Stimulated activated CD4-positive, alpha-beta T cell treated with anti-CD3 and anti-CD28 coated beads, Interleukin-1b, Interleukin-23, amount 100 ng/mL, for 4 hours (primary cell): ENCODE data around the gene HSD11B1L.
A peak's percentile ranks its signal among the peaks of the same experiment; 100 is the strongest.
"Not testable (repeated sequence)": the region's sequence is repeated elsewhere in the genome, so short reads cannot be mapped to it uniquely, and the experiment has no call there.

ENCODE experiments used
- DNase-seq, 2 donors: peaks; one replicate each; pipeline ENCODE4 v3.0.0-alpha.2; 2020; ENCODE audit warnings: low read depth in 2 of 2

The HSD11B1L gene

DNA sequence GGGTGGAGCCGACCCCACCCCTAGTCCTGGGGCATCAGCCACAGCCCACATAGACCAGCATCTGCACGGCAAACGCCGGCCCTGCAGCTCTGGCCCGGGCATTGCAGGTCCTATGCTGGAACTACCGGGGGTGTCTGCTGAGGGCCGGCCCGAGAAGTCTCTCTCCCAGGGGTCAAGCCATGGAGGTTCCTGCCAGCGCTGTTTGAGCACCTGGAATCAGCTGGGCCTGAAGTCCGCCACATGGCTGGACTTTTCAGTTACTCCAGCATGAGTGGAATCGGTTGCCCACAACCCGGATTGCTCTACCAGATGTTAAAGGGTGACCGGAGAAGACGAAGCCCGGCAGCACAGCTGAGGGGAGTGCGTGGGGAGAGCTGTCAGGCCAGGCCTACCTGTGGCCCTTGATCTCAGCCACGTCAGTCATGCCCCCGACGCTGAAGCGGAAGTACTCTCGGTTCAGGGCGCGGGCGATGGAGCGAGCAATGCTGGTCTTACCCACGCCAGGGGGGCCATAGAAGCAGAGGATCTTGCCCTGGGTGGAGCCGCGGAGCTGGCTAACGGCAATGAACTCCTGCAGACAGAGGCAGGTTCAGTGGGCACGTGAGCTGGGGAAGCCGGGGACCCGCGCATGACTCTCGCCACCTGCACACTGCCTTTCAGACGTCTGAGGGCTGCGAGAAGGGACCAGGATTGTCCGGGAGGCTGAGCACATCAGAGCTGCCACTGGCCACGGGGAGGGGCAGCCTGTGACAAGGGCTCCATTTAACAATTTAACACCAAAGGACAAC lies 18.0 kb downstream of the HSD11B1L start:
- DNase-seq, result no peak

DNA sequence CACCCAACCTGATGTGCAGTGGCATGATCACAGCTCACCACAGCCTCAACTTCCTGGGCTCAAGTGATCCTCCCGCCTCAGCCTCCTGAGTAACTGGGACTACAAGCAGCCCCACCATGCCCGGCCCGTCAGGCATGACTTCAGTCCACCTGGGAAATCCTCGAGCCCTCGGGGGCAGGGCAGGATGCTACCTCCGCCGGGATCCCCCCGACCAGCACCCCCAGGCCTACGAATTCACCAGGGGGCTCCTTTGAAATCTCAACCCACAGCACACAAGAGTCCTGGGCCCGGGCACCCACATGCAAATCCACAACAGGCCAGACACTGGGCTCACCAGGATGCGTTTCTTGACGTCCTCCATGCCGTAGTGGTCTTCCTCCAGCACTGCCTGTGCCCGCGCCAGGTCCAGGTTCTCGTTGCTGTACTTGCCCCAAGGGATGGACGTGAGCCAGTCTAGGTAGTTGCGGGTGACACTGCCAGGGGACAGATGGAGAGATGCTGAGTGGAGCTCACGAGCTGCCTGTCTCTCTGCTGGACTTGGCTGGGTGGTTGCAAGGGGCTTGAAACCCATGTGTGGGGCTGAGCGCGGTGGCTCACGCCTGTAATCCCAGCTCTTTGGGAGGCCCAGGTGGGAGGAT lies 19.7 kb downstream of the HSD11B1L start:
- no peak for DNase-seq

DNA sequence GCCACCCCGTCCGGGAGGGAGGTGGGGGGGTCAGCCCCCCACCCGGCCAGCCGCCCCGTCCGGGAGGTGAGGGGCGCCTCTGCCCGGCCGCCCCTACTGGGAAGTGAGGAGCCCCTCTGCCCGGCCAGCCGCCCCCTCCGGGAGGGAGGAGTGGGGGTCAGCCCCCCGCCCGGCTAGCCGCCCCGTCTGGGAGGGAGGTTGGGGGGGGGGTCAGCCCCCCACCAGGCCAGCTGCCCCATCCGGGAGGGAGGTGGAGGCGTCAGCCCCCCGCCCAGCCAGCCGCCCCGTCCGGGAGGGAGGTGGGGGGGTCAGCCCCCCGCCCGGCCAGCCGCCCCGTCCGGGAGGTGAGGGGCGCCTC lies 21.2 kb downstream of the HSD11B1L start:
- not testable (repeated sequence) for DNase-seq

DNA sequence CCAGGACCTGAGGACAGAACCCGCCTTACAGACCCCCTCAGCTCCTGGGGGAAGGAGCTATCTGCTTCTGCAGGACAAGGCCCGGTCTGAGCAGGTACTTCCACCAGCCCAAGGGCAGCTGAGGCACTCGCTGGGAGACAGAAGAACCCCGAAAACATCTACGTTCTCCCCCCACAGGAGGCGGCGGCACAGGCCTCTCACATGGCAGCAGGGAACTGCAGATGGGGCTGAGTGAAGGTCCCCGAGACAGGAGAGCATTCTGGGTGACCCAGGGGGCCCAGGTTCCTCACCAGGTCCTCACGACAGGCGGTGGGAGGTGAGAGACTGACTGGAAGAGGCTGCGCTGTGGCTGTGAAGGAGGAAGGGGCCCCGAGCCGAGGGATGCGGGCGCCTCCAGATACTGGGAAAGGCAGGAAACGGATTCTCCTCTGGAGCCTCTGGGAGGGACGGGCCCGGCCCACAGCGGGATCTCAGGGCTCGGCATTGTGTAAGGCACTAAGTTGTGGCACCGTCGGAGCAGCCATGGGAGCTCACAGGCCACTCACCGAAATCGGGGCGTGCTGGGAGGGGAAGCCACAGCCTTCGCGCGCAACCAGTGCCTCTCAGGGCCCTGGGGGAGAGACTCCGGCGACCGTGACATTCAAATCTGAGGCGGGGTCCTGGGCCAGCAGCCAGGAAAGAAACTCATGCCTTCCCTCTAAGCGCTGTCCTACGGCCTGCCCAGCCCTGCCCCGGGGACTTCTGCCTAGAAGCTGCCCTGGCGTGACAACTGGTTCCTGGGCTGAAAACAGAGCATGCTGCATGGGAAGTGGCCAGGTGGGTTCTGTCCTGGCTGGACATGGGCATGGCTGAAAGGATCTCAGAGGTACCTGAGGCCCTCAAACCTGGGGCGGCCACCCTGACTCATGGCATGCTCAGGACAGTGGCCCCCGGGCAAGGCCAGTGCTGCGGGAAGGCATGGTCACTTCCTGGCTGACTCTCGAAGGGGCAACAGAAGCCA lies 23.3 kb downstream of the HSD11B1L start:
- DNase-seq, result no peak

DNA sequence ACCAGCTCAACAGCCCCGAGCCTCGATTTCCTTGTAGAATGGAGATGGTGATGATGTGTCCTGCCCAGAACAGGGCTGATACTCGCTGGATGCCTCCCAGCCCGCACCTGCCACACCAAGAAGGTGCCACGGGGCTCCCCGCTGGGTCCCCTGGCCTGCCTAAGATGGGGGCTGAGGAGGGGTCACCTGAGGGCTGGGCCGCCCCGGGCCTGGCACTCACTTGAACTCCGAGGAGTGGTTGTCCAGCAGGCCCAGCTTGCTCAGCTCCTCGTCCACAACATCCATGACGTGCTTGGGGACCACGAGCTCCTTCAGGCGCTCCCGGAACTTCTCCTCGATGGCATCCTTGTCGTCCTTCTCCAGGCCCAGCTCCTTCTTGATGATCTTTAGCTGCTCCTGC lies 24.7 kb downstream of the HSD11B1L start:
- DNase-seq, result no peak

DNA sequence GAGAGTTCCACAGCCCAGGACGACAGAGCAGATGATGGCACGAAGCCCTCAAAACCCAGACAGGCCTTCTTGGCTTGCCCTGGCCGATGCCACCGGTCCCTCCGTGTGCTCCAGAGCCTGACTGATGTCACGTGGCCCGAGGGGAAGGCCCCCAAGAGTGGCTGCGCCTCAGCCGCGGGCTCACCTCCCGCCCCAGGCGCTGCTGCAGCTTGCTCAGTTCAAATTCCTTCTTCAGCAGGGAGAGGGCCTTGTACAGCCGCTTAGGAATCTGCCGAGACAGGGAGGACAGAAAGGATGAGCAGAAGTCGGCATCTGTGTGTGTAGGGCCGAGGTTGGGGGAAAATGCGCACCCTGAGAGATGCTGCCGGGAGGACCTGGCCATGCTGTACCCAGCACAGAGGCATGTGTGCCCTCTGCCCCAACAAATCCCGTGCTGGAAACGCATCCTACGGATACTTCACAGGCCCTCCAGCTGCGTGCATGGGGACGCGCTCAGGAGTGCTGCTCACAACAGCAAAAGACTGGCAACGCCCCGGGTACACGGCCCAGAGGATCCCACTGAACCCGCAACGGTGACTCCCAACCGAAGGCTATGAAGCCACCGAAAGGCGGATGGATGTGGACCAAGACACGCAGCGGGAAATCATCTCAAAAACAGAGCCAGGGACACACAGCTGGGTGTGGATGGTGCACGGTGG lies 26.2 kb downstream of the HSD11B1L start:
- no peak for DNase-seq

DNA sequence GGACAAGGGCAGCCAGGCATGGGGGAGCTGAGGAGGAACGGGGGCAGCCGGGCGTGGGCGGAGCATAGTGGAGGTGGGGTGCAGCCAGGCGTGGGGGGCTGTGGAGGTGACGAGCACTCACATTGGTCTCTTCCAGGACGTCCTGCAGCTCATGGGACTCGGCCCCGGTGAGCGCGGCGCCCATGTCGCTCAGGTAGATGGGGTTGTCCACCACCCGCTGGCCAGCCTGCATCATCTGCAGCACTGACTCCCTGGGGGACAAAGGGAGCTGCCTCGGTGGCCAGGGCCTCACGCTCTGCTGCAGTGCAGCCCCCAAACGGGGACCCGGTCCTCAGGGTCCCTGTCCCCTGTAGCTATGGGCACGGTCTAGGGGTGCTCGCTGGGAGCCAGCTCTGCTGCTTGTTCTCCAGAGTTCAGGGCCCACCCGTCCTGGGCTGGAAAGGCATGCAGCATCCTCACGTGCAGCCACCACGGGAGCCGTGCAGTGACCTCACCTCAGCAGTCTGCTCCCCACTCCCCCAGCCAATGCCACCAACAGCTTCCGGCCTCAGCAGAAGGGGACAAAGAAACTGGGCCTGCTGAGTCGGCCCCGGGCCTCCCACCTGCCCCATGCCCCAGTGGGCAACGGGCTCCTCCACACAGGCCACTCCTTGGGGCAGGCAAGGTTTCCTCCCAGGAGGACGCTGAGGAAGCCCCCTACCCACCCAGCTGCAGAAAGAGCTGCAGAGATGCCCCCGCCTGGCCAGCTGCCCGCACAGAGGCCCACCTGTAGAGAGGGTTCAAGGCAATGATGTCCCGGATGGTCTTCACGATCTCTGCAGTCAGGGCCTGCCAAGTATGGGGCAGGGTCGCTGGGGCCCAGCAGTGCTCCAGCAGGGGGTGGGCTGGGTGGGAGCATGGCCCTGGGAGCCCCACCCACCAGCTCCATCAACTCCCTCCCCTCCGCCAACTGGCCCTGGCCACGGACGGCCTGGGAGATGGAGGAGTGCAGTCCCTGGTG lies 27.0 kb downstream of the HSD11B1L start:
- no peak for DNase-seq

DNA sequence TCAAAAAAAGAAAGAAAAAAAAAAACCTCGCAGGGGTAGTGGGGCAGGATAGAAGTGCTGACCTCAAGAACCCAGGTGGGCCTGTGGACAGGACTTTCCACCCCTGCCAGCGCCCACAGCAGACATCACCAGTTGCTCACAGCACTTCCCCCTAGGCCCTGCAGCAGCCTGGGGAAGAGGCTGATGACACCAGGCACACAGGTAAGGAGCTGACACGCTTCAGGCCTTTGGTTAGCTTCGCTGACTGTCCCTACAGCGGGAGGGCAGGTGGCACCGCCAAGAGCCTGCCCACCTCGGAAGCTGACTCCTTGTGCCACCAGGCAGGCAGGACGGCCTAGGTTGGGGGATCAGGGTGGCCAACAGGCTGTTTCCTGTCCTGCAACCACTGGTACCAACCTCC lies 30.2 kb downstream of the HSD11B1L start:
- no peak for DNase-seq

DNA sequence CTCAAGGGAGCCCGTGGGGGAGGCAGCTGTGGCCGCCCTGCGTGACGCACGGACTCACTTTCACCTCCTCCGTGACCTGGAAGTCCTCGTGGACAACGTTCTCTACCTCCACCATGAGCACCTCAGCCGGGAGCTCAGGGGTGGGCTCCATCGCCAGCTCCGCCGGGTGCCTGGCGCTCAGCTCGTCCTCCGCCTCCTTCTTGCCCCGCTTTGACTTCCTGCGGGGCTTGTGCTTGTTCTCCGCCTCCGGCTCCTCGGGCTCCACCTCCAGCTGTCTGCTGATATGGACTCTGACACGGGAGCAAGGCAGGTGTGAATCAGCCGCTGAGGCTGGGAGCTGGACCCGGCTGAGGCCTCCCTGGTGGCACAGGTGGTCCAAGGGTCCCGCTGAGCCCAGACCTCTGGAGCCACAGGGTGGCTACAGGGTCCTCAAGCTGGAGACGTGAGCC lies 30.9 kb downstream of the HSD11B1L start:
- DNase-seq, result no peak

DNA sequence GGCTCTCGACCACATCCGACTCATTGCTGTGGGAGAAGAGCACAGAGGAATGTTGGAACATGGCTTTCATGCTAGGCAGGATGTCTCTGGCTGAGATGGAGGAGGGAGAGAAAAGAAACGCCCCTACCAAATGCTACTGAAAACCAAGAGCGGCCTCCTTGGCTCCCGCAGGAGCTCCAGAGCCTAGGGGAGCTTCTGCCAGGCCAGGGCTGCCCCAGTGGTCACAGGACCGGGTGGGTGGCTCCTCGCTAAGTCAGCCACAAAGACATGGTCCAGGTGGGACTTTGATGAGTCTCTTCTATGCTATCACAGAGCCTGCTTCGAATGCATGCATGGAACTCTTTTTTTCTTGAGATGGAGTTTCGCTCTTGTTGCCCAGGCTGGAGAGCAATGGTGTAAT lies 32.4 kb downstream of the HSD11B1L start:
- no peak for DNase-seq

DNA sequence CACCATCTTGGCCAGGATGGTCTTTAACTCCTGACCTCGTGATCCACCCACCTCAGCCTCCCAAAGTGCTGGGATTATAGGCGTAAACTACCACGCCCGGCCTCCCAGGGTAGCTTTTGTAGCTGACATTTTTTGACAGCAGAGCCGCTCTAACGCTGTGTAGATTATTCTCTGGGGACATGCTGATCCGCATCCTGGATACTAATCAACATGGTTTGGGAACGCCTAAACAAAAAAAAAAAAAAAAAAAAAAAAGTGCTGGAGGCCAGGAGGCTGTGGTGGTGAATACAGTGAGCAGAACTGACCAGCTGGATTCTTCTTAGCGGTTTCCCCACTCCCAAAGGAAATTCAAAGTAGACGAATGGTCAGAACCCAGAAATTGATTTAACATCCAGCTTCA lies 34.0 kb downstream of the HSD11B1L start:
- DNase-seq, result no peak

DNA sequence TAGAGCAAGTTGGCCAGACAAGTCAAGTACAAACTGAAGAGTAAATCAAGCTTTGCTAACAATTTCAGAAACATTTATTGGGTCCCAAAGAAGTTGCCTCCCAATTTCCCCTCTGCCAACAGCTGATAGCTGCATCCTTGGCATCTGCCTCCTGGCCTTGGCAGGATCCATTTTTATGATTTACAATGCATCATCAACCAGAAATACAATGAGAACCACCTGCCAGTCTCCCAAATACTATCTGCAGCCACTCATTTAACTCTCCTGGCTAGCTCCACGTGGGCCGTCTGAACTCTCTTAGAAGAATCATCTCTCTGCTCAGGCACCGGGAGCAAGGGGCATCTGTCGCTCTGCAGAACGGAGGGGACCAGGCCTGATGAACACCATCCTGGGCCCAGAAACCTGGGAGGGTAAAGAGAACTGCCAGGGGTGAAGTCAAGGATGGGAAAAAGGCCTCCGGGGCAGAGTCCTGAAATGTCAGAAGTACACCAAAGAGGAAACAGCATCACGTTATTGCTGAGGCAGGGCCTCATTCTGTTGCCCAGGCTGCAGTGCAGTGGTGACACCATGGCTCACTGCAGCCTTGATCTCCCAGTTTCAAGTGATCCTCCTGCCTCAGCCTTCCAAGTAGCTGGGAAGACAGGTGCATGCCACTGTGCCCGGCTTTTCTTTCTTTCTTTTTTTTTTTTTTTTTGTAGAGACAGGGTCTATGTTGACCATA lies 36.5 kb downstream of the HSD11B1L start:
- DNase-seq, result no peak

DNA sequence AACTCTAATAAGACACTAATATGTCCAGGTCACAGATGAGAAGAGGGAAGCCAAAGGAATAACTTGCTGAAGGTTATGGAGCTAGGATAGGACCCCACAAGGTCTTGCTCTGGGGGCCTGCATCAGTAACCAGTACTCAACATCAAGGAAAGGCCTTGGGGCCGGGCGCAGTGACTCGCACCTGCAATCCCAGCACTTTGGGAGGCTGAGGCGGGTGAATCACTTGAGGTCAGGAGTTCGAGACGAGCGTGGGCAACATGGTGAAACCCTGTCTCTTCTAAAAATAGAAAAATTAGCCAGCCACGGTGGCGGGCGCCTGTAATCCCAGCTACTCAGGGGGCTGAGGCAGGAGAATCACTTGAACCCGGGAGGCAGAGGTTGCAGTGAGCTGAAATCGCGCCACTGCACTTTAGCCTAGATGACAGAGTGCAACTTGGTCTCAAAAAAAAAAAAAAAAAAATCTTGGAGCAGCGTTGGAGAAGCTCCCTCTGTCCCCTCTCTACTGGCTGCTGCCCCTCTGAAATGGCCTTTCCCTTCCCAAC lies 37.3 kb downstream of the HSD11B1L start:
- DNase-seq, result peak in 1 of 2 donors; percentile 40

DNA sequence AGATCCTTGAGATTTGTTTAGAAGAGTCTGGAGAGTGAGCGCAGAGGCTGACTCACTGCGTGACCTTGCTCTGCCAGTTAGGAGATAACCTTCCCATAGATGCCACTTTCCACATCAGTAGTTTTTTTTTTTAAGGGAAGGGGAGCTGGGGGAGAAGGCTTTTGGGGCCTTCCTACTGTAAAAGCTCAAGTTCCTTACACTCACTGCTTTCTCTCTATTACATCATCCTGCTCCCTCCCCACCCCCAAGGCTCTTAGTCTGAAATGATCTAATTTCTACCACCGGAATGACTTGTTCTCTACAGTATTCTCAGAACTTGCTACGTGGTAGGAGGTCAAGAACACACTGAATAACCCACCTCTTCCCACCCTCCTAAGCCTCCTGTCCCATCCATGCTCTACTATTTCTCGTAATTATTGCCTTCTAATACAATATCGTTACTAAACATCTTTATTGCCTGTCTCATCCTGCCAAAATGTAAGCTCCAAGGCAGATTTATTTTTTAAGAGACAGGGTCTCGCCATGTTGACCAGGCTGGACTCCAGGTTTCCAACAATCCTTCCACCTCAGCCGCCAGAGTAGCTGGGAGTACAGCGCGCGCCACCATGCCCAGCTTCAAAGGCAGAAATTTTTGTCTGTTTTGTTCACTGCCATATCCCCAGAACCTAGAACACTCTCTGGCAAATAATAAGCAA lies 37.9 kb downstream of the HSD11B1L start:
- peak in 1 of 2 donors; percentile 44 for DNase-seq

DNA sequence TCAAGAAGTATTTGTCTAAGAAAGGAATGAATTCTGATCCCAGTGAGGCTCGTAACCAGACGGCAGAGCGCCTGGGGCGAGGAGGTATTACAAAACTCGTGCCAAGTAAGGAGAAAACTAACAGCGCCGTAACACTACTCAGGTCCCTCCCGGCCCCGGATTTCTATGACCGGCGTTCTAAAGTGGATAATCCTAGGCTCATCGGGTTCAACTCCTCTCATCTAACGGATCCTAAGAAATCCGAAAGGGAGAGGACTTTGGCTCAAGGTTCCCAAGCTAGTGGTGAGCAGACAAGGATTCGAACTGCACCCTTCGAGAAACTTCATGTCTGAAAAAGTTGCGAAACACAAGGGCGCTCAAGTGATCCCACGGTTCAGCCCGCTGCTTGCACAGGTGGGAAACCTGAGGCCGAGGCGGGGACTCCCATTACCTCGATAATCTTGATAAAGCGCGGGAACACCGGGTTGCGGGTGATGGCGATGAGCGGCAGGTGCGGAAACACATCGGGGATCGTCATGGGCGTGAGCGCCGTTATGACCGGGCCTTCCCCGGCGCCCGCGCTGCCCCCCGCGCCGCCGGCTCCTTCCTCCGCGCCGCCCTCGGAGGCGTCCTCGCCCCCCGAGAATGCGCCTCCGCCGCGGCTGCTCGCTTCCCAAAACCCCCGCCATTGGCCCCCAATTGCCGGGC lies 38.6 kb downstream of the HSD11B1L start:
- no peak for DNase-seq

DNA sequence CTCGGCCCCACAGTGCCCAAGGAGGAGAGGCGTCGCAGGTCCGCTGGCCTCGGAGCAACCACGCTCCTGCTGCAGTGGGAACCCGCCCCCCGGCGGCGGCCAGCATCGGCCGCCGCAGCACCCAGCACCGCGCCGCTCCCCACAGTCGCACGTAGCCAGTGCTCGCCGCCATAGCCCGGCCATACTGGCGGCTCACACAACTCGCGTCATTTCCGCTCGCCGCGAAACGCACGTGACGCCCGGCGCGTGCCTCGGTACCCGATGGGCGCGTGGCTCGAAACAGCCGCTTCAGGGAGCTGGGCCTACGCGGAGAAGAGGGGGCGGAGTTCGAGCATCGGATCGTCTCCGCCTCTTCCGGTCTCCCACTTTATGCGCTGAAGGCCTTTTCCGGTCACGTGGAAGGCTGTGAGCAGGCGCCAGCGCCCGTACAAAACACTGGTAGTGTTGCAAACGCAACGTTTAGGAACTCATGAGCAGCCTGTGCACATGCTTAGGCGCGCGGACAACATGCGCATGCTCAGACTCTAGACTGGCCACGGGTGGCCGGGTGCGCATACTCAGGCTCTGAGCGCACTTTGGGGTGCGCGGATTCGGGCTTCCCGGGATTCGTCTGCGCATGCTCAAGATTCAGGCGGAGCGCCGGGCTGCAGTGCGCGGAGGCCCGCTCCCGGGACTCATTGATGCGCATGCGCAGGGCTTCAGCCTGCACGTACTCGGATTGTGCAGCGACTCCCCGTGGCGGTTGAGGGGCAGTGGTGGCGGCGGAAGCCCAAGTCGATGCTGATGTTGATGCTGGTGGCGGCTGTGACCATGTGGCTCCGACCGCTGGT lies 39.3 kb downstream of the HSD11B1L start, which contains the start of the genes CATSPERD and LONP1:
TSS of gene CATSPERD (plus strand) at position 677 of the 830 bp plus-strand sequence. CDS start at position 778, 101 bp downstream.
TSS of gene LONP1 (minus strand) at position 186 of the 830 bp plus-strand sequence. CDS start at position 172, 14 bp downstream.
- peak; percentile 96 for DNase-seq

DNA sequence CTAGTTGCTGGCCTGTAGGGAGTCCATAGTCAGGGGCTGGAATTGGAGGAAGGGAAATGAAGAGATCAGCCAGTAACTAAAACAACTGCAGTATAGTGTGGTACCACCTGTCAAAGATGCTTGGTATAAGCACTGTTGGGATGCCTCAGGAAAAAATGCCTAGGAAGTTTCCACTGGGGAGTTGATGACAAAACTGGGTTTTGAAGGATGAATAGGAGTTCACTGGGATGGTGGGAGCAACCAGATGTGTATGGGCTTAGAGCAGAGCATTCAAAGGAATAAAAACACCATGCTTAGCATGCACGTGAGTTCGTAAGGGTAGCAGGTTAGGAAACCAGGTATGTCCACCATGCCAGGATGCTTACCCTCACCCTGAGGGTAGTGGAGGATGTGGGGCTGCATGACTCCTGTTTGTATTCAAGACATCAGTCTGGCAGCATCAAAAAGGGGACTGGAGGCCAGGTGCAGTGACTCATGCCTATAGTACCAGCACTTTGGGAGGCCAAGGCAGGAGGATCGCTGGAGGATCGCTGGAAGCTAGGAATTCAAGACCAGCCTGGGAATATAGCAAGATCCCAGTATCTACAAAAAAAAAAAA lies 46.7 kb downstream of the HSD11B1L start:
- no peak for DNase-seq
